NCI-H146 treated with DMSO at 0.1 percent for 48 hours (cell line): ENCODE results near the gene QTRT2.

Source experiments
- DNase-seq: peaks from one replicate; lab custom pipeline; 2025; ENCODE audit not compliant: unreplicated experiment; lab: John Stamatoyannopoulos, UW

The QTRT2 gene

GRCh38 chr3:114056130-114057010, at the start of gene QTRT2, which contains the start of gene CCDC191:
Gene QTRT2, plus strand, starts transcription at chr3:114056737. Its CDS starts 8,521 bp downstream, at chr3:114065258.
Gene CCDC191, minus strand, starts transcription at chr3:114056526. Its CDS starts 60 bp downstream, at chr3:114056466.
- DNase-seq = peak; percentile 99

DNA sequence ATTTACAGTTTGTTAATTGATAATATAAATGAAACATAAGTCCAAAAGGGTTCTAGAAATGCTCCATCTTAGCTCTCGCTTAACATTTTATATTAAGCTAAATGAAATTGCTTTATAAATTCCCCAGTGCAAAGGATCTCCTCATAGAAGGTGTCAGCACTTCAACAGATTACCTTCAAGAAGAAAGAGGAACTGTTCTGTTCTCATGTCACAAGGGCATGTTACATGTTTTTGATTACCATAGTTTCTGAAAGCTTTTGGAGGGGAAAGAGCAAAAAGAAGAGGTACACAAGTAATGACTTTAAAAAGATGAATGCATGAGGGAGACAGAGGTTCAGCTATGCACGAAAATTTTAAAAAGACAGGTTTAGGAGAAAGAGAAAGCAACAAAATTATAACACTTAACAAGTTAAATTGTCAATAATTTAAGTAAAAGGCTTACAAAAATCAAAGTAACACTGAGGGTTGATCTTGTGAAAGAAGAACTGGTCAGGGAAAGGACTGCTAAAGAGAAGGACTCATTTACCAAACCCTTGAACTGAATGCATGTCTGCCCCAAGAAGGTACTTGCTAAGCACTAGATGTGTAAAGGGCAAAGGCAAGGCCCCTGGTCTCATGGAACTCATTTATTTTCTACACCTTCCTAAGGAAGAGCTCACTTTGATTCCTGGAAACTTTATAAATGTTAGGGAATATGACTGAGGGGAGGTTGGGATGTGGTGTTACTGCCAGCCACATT, 45.3 kb upstream of the QTRT2 start:
- no peak for DNase-seq

DNA sequence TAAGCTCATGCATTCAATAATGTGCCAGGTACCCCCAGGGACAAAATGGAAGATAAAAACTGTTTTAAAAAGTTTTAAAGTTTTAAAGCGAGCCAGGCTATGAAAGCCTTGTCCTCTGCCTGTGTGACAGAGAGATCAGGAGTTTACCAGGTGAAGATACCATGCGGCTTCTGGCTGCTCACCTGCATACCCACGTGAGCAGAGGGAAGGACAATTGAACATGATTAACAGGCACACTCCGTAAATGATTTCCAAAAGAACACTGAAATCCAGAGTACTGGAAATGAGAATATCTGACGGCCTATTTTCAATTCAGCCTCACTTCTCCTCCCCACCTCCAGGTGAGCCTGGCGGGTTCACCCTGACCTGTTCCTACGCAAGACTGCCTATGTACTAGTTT, 42.3 kb upstream of the QTRT2 start:
- no peak for DNase-seq

DNA sequence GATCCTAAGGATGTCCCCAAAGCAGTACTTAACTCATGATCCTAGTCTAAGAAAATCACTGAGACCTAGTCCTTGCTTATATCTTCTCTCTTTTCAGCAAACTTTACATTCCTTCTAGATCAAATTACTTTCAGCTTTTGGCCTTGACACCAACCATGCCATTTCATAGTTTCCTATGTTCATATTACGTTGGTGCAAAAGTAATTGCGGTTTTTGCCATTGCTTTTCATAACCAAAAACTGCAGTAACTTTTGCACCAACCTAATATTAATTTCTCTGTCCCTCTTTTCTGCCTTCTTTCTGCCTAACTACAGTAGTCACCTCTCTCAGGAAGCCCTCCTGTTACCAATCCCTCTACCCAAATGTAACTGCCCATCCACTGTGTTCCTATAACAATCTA, 37.1 kb upstream of the QTRT2 start:
- no peak for DNase-seq

- no peak for DNase-seq
Measured at GRCh38 chr3:114020907-114021306, 35.6 kb upstream of the QTRT2 start.

- no peak for DNase-seq
Measured at GRCh38 chr3:114022145-114022802, 34.3 kb upstream of the QTRT2 start.

- no peak for DNase-seq
Measured at GRCh38 chr3:114025451-114025850, 31.1 kb upstream of the QTRT2 start.

GRCh38 chr3:114026331-114026730, 30.2 kb upstream of the QTRT2 start:
- no peak for DNase-seq

DNA sequence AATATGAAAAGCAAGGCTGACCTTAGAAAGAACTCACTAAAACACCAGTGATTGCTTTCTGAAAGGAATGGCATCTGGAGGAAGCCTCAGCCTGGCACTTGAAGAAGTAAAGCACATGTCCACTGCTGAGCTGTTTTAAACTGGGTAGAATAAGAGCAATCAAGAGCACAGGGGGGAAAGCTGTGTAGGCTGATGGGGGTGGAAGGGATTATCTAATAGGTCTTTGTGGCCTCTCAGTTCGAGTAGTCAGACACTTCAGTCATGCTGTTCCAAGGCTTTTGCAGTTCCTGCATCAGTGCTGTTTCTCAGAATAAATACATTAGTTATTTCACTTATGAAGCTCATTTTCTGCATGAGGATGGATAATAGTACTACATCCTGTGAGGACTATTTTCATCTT, 22.8 kb upstream of the QTRT2 start:
- DNase-seq = no peak

DNA sequence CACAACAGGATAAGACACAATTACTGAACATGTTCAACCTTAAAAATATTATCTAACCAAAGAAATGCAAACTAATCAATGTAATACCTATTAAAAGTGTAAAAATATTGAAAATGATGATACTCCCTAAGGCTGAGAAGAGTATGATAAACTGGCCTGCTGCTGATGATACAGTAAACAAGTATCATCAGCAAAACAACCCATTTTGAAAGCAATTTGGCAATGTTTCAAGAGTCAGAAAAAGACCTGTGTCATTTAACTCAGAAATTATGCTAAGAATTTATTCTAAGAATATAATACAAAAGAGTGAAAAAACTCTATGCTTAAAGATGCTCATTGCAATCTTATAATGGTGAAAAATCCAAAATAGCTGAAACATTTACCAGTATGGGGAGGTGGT, 22.3 kb upstream of the QTRT2 start:
- DNase-seq = no peak

GRCh38 chr3:114034787-114035545, 21.6 kb upstream of the QTRT2 start:
- no peak for DNase-seq

DNA sequence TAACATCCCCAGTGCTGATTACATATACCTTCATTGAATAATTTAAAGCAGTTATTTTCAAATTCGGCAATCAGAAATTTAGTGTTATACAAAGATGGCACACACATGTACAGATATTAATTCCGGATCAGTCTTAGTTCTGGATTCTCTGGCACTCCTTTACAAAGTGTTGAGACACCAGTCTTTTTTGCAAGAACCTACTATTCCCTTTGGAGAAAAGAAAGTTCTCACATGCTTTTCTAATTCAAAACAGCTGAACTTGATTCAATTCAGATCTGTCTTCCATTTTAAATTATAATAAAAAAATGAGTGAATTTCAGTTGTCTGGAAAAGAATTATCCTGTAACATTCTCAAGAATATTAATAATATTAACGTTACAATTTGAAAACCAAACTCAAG, 20.6 kb upstream of the QTRT2 start:
- no peak for DNase-seq

- DNase-seq = no peak
Measured at GRCh38 chr3:114043205-114043604, 13.3 kb upstream of the QTRT2 start.

GRCh38 chr3:114052216-114052615, 4.3 kb upstream of the QTRT2 start:
- no peak for DNase-seq

DNA sequence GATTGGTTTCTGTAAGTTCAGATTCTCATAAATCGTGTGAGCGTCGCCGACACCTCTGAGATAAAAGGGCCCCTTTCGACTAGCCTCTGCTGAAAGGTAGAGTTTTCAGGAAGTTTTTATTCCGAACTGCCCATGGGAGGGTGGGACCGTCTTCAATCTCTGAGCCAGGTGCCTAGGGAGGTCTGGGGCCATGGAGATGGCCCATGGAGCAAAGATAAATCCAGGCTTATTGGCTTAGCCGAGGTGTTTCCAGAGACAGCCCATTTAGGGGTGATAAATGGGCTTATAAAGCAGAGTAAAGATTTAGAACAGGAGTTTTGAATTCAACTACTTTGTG, 442 bp downstream of the QTRT2 start:
- DNase-seq = no peak

DNA sequence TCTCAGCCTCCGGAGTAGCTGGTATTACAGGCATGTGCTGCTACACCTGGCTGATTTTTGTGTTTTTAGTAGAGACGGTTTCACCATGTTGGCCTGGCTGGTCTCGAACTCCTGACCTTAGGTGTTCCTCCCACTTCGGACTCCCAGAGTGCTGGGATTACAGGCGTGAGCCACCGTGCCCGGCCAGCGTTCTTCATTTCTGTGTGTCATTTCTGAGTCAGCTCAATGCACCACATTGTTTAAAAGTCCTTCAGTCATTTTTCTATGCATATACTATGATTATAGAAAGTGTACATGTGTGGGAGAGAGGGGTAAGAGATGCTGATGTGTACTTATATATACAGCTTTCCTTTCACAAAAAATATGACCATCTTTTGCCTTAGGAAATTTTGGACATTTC, 2.1 kb downstream of the QTRT2 start:
- DNase-seq = no peak

- no peak for DNase-seq
Measured at GRCh38 chr3:114060906-114061655, 4.5 kb downstream of the QTRT2 start.

- DNase-seq = no peak
Measured at GRCh38 chr3:114067804-114068203, 11.3 kb downstream of the QTRT2 start.

GRCh38 chr3:114068336-114068735, 11.8 kb downstream of the QTRT2 start:
- DNase-seq = no peak

GRCh38 chr3:114071786-114072185, 15.2 kb downstream of the QTRT2 start:
- DNase-seq = no peak
